ENCODE data around the gene MYRIP. TPM values are rescaled to one million over a fixed set of nuclear protein-coding genes. Genes with fewer than 3 reads are reported as not detected.

MYRIP gene
- total RNA-seq, 1 donor from 2014 or later, result 0.54 TPM

DNA sequence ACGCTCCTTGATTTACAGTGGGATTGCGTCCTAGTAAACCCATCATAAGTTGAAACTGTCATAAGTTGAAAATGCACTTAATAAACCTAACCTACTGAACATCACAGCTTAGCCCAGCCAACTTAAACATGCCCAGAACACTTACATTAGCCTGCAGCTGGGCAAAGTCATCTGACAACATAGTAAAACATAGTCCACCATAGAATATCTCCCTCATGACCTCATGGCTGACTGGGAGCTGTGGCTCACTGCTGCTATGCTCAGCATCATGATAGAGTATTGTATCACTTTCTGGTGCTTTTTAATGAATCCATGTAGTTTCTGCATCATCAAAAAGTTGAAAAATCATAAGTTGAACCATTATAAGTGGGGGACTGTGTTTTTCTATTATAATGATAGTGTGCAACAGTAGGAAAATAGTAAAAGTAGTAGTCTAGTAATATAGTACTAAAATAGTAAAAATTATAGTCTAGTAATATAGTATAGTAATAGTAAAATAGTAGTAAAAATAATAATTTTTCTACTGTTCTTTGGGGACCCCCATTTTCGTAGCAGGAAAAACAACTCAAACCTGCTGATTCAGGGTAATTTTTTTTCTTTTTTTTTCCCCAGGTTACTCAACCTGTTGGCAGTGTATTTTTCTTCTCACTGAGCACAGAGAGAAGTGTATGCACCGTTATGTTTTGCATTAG is 233.5 kb downstream of the MYRIP start:
- TF ChIP-seq, protein P1, sequence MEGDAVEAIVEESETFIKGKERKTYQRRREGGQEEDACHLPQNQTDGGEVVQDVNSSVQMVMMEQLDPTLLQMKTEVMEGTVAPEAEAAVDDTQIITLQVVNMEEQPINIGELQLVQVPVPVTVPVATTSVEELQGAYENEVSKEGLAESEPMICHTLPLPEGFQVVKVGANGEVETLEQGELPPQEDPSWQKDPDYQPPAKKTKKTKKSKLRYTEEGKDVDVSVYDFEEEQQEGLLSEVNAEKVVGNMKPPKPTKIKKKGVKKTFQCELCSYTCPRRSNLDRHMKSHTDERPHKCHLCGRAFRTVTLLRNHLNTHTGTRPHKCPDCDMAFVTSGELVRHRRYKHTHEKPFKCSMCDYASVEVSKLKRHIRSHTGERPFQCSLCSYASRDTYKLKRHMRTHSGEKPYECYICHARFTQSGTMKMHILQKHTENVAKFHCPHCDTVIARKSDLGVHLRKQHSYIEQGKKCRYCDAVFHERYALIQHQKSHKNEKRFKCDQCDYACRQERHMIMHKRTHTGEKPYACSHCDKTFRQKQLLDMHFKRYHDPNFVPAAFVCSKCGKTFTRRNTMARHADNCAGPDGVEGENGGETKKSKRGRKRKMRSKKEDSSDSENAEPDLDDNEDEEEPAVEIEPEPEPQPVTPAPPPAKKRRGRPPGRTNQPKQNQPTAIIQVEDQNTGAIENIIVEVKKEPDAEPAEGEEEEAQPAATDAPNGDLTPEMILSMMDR (conservative IDR thresholded peaks at IDR 0.05), result no peak
- Mint-ChIP-seq H3K4me3 (no peak overlapping the region), H3K27ac (ENCODE audit: unreplicated experiment) (no peak overlapping the region), H3K36me3 (ENCODE audit: low read depth) (no peaks in the 10 kb centered on the region), H3K9me3 (no peaks in the 10 kb centered on the region), H3K27me3 (ENCODE audit: low read depth) (no peaks in the 10 kb centered on the region), H3K4me1 (no peaks in the 10 kb centered on the region)
- DNase-seq (ENCODE audit: low read depth, low spot score), result no peak

DNA sequence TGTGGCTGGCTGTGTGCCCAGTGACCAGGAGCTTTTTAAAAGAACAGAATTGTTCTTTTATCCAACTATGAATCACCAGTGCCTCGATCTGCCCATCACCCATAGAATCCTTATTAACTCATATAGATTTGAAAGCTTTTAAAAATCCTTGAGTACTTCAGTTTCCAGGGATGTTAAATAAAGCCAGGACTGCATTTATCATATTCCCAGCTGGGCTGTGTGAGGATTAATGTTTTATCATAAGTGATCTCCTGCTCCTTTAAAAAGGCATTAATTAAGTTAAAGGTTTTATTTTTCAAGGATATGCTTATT is 234.0 kb downstream of the MYRIP start:
- TF ChIP-seq, protein P1 (conservative IDR thresholded peaks at IDR 0.05), result no peak
- no peaks in the 10 kb centered on the region for H3K27me3 Mint-ChIP-seq (ENCODE audit: low read depth)
- DNase-seq (ENCODE audit: low read depth, low spot score), result no peak
- no peaks in the 10 kb centered on the region for H3K9me3 Mint-ChIP-seq
- no peak overlapping the region for H3K4me3 Mint-ChIP-seq
- no peak overlapping the region for H3K27ac Mint-ChIP-seq (ENCODE audit: unreplicated experiment)
- H3K36me3 Mint-ChIP-seq (ENCODE audit: low read depth), result no peaks in the 10 kb centered on the region
- H3K4me1 Mint-ChIP-seq, result no peaks in the 10 kb centered on the region

DNA sequence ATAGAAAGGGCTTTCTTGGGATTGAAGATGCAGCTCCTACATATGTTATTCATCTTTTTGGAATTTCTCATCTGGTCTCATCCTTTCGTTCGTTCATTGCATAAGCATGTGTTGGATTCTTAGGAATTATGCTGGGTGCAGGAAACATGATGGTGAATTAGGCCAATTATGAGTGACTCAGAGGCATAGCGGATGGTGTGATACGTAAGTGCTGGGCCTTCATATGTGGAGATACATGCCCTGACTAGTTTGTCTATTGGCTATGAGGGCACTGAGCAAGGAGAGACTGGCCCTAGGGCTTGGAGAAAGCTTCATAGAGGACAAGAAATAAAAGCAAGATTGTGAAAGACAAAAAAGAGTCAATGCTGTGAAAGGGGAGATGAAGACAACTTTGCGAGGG is 235.1 kb downstream of the MYRIP start:
- TF ChIP-seq, protein P1 (conservative IDR thresholded peaks at IDR 0.05), result no peak

DNA sequence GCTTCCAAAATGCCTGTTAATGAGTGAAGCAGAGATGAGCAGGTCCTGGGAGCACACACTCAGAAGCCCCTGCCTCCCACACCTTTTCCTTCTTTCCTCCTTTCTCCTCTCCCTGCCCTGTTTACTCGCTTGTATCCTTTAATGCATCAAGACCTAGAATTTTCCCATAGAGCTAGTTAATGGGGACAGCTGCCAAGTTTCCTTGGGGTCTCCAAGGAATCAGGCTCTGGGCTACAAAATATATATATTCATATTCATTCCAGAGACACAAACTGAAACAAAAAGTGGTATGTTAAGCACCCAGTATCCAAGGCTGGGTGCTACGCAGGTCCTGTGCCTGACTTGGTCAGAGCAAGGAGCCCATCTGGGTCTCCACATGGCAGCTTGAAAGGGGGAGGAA is 235.6 kb downstream of the MYRIP start:
- Mint-ChIP-seq H3K9me3 (peaks cover 3% of the 10 kb centered on the region), H3K4me3 (no peak overlapping the region), H3K27ac (ENCODE audit: unreplicated experiment) (no peak overlapping the region), H3K4me1 (no peaks in the 10 kb centered on the region), H3K36me3 (ENCODE audit: low read depth) (no peaks in the 10 kb centered on the region), H3K27me3 (ENCODE audit: low read depth) (no peaks in the 10 kb centered on the region)
- TF ChIP-seq, protein P1 (conservative IDR thresholded peaks at IDR 0.05), result no peak
- DNase-seq (ENCODE audit: low read depth, low spot score), result no peak

More for the DNA sequence above, 235.1 kb downstream of the MYRIP start:
- Mint-ChIP-seq H3K4me3 (no peak overlapping the region), H3K4me1 (no peaks in the 10 kb centered on the region), H3K36me3 (ENCODE audit: low read depth) (no peaks in the 10 kb centered on the region), H3K27me3 (ENCODE audit: low read depth) (no peaks in the 10 kb centered on the region), H3K9me3 (no peaks in the 10 kb centered on the region), H3K27ac (ENCODE audit: unreplicated experiment) (no peak overlapping the region)
- no peak for DNase-seq (ENCODE audit: low read depth, low spot score)

DNA sequence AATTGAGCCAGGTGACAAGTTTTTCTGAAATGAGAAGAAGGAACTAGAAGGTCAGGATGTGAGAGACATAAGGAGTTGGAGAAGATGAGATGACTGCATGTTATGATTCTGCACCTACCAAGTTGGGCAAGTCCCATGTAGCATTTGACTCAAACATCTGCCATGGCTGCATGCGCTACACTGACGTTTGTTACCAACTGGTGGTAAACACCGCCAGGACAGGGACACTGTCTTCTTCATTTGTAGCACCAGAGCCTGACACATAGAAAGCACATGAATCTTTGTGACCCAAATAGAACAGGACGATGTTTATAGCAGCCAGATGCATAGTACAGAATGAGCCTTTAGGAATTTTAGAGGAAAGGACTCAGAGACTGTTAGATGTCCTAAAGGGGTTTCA is 236.7 kb downstream of the MYRIP start:
- TF ChIP-seq, protein P1 (conservative IDR thresholded peaks at IDR 0.05), result no peak
- H3K27me3 Mint-ChIP-seq (ENCODE audit: low read depth), result no peaks in the 10 kb centered on the region
- peaks cover 3% of the 10 kb centered on the region for H3K36me3 Mint-ChIP-seq (ENCODE audit: low read depth)
- H3K9me3 Mint-ChIP-seq, result peaks cover 12% of the 10 kb centered on the region
- H3K4me1 Mint-ChIP-seq, result no peaks in the 10 kb centered on the region
- no peak overlapping the region for H3K4me3 Mint-ChIP-seq
- no peak overlapping the region for H3K27ac Mint-ChIP-seq (ENCODE audit: unreplicated experiment)
- DNase-seq (ENCODE audit: low read depth, low spot score), result no peak
